HG02840 (cell line): Measurements from ENCODE around the gene ZNF280B.
"Not testable (repeated sequence)": the region's sequence is repeated elsewhere in the genome, so short reads cannot be mapped to it uniquely, and the experiment has no call there.

ENCODE experiments used
- ATAC-seq: cut with Tn5 transposase; IDR thresholded peaks from one replicate; pipeline ENCODE4 v1.9.1; 2021; ENCODE audit warnings: mild to moderate bottlenecking, moderate library complexity, moderate number of reproducible peaks; ENCODE audit not compliant: unreplicated experiment, low FRiP score

The ZNF280B gene

DNA sequence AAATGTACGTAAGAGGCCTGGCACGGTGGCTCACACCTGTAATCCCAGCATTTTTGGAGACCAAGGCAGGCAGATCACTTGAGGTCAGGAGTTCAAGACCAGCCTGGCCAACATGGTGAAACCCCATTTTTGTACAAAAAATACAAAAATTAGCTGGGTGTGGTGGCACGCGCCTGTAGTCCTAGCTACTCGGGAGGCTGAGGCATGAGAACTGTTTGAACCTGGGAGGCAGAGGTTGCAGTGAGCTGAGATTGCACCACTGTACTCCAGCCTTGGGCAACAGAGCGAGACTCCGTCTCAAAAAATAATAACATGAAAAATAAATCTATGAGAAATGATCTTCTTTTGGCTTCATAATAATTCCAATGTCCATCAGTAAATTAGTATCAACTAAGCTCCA lies 2.3 kb upstream of the ZNF280B start:
- not testable (repeated sequence) for ATAC-seq

DNA sequence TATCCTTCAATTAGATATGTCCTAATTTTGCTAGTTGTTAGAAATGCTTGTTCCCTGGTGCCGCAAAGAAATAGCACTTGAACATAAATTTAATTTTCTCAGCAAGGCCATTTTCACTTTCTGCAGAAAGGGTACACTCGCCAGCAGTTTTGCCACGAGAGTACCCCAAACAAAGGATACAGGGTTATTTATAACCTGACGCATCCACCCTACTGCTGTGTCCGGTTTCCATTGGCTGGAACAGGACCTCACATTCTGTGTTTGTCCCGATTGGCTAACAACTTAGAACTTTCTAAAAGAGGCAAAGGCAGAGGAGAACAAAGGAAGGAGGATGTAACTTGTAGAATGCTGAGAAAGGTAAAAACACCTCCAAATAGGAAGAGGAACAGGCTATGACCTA lies 1.4 kb upstream of the ZNF280B start:
- ATAC-seq = not testable (repeated sequence)

DNA sequence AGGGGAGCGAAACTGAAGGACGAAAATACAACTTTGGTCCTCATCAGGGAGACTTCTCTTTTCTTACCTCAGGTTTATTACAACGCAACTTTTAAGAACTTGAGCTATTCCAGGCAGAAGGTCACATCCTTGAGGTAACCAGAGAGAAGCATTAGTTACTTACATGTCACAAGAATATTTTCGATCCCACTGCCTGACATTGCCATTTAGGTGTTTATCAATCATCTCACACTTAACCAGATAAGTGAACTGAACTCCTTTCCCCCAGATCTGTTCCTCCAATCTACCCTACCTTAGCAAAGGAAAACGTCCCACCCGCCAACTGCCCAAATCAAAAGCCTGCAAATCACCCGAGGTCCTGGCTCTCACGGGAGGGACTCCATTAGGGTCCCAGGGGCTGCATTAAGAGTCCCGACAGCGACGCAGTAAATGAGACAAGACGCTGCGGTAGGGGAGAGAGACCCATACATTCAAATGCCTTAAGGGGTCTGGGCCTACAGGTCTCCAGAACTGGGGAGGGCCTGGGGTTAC lies 734 bp downstream of the ZNF280B start:
- ATAC-seq = no peak

DNA sequence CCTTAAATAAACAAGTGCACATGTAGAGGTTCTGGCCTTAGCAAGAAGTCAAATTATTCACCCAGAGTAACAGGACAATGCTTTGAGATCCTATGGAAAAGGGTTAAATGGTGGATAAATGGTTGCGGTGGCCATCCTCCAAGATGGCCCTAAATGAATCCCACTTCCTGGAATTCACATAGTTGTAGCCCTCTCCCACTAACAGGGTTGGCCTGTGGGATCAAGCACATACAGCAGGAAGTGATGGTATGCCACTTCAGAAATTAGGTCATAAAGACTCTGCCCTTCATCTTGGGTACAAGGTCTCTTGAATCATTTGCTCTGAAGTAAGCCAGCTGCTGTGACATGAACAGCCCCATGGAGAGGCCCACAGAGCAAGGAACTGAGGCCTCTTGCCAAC lies 1.8 kb downstream of the ZNF280B start:
- ATAC-seq = no peak

DNA sequence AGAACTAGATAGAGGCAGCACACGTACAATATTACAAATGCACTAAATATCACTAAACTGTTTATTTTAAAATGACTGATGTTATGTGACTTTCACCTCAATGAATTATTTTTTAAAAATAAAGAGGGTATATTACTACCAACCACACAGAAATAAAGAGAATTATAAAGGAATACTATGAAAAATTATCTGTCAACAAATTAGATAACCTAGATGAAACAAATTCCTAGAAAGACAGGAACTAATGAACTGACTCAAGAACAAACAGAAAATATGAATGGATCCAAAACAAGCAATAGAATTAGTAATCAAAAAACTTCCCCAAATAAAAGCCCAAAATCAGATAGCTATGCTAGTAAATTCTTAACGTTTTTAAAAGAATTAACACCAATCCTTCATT lies 10.3 kb downstream of the ZNF280B start:
- ATAC-seq = no peak

DNA sequence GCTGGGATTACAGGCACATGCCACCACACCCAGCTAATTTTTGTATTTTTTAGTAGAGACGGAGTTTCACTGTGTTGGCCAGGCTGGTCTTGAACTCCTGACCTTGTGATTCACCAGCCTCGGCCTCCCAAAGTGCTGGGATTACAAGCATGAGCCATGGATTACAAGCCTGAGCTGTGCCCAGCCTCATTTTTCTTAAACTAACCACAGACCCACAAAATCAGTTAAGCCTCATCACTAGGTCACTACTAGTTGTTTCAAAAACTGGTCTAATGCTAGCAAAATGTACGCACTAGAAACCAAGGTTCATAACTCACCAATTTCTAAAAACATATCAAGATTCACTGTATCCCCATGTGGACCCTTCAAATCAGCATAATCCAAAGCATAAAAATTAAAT lies 17.0 kb downstream of the ZNF280B start:
- ATAC-seq = not testable (repeated sequence)

DNA sequence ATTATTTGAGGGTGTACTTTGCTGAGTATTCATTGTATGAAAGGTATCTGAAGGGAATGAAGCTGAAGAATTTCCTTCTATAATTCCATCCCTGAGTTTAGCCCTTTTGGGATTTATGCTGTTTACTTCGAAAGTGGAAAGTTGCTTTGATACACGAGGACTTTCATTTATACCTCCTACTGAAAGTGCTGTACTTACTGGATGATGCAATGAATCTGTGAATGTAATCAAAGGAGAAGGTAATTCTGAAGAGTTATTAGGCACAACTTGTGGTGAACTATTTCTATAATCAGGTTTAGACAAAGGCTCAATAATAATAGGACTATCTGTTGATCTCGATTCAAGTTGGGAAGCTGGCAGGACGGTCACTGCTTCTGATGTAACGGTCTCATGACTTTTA lies 19.8 kb downstream of the ZNF280B start:
- ATAC-seq = no peak

DNA sequence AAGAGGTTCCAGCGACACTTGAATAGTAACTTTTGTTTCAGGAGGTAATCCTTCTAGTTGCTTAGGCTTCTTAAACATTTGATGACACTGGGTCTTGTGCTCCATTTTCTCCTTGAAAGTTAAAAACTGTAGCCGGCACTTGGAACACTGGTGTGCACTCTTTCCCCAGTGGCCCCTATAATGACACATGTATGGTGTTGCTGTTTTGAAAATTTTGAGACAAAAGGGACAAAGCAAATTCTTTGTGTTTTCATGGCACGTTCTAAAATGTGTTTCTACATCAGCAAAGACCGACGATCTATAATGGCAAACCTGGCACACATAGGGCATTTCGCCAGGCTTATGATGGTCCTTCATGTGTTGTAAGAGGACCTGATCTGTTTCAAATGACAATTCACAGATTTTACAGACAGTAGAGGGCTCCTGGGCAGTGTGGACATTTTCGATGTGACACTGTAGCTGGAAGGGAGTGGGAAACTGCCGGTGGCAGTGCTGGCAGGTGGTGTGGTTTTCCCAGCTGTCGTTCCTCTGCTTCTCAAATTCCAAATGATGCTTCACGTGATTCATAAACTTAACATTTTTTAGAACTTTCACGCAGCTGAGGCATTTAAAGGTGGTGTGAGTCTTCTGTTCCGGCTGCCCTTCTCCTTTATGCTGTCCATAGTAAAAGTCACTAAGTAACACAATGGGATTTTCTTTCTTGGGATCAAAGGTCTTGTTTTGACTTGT lies 20.5 kb downstream of the ZNF280B start:
- no peak for ATAC-seq

DNA sequence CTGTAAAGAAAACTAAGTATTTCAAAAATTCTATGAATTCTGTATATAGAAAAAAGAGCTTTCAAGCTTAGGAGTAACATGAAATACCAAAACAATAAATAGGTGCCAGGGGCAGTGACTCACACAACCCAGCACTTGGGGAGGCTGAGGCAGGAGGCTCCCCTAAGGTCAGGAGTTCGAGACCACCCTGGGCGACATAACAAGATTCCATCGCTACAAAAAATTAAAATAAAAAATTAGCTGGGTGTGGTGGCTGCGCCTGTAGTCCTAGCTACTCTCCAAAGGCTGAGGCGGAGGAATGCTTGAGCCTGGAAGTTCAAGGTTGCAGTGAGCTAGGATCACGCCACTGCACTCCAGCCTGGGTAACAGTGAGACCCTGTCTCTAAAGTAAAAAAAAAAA lies 21.5 kb downstream of the ZNF280B start:
- no peak for ATAC-seq

DNA sequence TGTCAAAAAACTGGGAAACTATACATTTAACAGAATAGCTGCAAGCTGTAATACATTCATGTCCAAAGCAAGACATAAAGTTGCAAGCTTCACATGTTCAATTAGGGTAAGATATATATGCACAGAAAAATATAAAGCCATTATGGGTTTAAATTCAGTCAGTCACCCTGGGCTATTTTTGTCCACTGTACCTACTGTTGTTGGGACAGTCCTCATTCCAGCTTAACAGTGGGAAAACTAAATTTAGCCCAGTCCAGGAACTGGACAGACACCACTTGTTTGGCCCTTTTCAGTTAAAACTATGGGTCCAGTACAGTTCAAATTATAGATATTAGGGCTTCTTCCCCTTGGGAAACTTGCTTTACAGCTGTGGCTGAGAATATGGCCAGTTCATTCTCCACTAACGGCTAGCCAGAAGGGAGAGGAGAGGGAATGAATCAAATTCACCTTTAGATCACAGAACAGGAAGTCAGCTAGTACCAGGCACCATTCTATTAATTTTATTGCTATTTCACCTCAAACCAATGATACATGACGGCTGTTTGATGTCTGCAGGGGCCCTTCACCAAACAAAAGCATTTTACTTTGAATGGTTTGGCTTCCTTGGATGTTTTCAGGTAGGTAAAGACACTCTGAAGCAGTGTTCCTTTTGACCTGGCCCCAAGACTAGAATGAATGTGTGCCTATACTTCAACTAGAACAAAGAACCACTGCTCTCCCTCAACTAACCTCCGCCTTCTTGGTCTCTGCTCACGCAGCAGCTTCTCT lies 22.2 kb downstream of the ZNF280B start:
- no peak for ATAC-seq

DNA sequence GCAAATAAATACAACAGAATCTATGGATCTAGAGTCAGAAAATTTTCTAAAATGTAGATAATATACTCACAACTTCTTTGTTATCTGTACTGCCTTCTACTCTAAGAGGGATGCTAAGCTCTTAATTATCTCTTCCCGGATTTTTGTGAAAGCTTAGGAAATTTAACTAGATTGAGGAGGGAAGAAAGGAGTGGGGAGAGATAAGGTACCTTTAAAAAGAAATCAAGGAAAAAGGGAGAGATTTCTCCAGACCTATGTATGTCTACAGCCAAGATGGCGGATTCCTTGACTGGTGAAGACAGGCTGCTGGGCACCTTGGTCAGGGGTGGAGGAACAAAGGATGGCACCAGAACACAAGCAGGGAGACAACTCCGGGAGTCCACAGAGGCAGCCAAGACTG lies 23.0 kb downstream of the ZNF280B start:
- ATAC-seq = no peak

DNA sequence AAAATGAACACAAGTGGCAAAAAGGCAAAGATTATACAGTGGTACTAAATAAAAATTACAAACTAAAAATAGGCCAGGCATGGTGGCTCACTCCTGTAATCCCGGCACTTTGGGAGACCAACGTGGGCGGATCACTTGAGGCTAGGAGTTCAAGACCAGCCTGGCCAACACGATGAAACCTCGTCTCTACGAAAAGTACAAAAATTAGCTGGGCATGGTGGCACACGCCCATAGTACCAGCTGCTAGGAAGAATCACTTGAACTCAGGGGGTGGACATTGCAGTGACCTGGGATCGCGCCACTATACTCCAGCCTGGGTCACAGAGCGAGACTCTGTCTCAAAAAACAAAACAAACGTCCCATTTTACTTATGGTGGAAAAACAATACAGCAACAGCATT lies 24.5 kb downstream of the ZNF280B start:
- no peak for ATAC-seq

DNA sequence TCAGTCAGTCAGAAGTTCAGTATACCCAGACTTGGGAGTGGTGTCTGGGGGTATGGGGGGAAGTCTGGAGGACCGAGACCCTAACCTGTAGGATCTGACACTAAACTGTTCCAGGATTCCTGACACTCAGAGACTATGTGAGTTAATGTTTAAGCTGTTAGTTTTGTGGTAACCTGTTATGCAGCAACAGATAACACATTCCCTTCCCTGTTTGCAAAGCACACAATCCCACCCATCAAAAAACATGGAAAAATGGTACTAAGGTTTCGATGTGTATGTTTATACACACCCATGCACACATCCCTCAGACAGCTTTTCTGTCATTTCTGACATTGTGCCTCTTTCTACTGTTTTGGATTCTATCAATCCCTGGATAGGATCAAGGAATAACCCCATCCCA lies 27.6 kb downstream of the ZNF280B start:
- ATAC-seq = no peak

DNA sequence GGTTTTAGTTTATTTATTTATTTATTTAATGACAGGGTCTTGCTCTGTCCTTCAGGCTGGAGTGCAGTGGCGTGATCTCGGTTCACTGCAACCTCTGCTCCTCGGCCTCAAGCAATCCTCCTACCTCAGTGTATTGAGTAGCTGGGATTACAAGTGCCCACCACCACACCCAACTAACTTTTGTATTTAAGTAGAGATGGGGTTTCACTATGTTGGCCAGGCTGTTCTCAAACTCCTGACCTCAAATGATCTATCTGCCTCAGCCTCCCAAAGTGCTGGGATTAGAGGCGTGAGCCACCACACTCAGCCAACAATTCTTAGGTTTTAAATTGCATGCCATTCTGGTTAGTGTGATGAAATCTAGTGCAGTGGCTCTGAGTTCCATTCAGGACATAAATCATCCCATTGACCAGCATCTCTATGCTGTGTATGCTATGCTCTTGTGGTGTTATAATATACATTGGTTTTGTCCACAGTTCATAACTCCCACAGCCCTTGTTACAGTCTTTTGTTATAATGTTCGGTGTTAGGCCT lies 28.5 kb downstream of the ZNF280B start:
- ATAC-seq = no peak

DNA sequence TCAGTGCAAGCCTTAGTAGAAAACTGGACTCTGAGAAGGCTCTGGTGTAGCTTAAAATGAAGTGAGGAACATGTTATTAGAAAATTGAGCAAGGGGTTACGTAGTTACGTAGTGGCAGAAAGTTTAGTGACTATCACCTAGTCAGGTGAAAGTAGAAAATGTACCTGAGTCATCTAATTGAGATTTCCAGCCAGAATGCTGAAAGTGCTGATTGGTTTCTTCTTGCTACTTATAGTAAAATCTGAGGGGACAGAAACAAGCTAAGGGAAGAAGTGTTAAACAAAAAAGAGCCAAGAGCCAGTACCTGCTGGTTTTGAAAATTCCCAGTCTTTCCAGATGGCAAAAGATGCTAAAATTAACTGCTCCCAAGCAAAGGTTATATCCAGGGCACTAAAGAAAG lies 29.4 kb downstream of the ZNF280B start:
- ATAC-seq = no peak

DNA sequence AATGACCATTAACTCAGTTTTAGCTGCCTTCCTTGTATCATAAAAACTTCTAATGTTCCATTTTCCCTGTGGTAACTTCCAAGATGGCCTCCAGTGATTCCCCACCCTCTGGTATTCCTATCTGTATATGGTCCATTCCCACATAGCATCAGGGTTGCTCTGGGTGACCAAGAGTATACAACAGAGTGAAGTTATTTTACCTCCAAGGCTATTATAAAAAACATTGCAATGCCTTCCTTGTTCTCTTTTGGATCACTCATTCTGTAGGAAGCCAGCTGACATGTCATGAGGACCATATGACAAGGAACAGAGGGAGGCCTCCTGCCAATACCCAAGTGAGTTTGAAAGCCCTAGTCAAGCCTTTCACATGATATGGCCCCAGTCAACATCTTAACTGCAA lies 30.1 kb downstream of the ZNF280B start:
- ATAC-seq = no peak

DNA sequence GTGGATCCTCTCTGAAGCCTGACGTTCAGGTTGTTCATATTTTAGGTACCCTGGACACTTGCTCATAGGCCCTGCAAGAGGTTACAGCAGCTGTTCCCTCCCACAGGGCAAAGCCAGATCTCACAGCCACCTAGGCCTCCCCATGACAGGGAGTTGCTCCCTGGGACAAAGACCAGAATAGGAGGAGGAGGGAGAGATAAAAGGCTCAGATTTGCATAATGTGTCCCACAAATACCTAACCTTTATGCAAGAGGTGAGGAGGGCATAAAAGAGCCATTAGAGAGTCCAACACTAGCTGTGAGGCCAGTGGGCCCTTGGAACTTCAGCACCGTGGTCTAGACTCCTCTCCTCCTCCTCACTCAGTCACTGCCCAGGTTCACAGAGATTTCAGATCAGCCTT lies 33.8 kb downstream of the ZNF280B start:
- no peak for ATAC-seq

DNA sequence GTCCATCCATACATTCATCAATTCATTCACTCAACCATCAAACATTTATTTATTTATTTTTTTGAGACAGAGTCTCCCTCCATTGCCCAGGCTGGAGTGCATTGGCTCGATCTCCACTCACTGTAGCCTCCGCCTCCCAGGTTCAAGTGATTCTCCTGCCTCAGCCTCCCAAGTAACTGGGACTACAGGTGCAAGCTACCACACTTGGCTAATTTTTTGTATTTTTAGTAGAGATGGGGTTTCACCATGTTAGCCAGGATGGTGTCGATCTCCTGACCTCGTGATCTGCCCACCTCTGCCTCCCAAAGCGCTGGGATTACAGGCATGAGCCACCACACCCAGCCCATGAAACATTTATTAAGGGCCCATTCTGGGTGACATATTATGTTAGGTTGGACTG lies 37.4 kb downstream of the ZNF280B start:
- not testable (repeated sequence) for ATAC-seq

DNA sequence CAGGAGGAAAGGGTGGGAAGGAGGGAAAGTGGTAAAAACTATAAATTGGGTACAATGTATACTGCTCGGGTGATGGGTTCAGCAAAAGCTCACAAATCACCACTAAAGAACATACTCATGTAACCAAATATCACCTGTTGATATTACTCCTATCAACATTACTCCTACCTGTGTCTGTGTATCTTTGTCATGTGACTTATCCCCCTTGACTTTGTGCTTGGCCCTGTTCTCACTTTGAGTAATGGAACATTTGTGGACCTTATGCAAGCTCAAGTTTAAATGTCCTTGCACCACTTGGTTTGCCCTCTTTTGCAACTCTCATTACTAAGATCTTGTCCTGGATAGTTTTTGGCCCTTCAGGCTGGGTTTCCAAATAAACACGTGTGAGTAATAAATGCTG lies 39.0 kb downstream of the ZNF280B start:
- ATAC-seq = no peak

DNA sequence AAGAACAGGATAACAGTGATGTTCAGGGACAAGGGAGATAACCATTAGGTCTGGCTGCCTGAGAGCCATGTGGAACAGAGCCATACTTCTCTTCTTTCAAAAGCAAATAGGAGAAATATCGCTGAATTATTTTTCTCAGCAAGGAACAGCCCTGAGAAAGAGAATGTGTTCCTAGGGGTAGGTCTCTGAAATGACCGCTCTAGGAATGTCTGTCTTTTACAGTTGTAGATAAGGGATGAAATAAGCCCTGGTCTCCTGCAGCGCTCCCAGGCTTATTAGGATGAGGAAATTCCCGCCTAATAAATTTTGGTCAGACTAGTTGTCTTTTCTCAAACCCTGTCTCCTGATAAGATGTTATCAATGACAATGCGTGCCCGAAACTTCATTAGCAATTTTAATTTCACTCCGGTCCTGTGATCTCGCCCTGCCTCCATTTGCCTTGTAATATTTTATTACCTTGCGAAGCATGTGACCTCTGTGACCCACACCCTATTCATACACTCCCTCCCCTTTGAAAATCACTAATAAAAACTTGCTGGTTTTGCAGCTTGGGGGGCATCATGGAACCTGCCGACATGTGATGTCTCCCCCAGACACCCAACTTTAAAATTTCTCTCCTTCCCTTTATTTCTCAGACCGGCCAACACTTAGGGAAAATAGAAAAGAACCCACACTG lies 39.6 kb downstream of the ZNF280B start:
- not testable (repeated sequence) for ATAC-seq

DNA sequence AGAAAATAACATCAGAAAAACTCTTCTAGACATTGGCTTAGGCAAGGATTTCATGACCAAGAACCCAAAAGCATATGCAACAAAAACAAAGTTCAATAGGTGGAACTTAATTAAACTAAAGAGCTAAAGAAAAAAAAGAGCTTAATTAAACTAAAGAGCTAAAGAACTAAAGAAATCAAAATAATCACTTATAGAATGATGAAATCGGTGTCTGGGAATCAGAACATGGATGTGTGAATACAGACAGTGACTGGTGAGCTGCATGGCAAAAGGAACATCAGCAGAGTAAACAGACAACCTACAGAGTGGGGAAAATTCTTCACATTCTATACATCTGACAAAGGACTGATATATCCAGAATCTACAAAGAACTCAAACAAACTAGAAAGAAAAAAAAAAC lies 41.4 kb downstream of the ZNF280B start:
- ATAC-seq = no peak
